ENCODE results near the gene RASA3. TPM values are rescaled to one million over a fixed set of nuclear protein-coding genes. Genes with fewer than 3 reads are reported as not detected.

Gene RASA3
- total RNA-seq, 2 donors from 2014 or later, result 4.4 to 7.2 TPM

GRCh38 chr13:114157869-114158495 is 25.6 kb upstream of the RASA3 start:
- no peak overlapping the region for H3K4me3 ChIP-seq
- H3K27ac ChIP-seq, result no peak overlapping the region
- TF ChIP-seq CTCF (IDR thresholded peaks at IDR 0.05), result no peak
- intact Hi-C loops (cut with DNase I), result no loop called here
- peaks cover 3% of the 10 kb centered on the region for H3K4me1 ChIP-seq
- no peak overlapping the region for H3K9ac ChIP-seq (ENCODE audit: low read depth in 2 of 2, low read length in 2 of 2)
- no peaks in the 10 kb centered on the region for H3K9me3 ChIP-seq
- DNase-seq, result no peak
- no peaks in the 10 kb centered on the region for H3K36me3 ChIP-seq
- no peaks in the 10 kb centered on the region for H3K27me3 ChIP-seq

GRCh38 chr13:114155926-114156883 is 23.8 kb upstream of the RASA3 start:
- Histone ChIP-seq H3K9me3 (no peaks in the 10 kb centered on the region), H3K27ac (no peak overlapping the region), H3K4me3 (no peak overlapping the region), H3K4me1 (no peaks in the 10 kb centered on the region), H3K9ac (ENCODE audit: low read depth in 2 of 2, low read length in 2 of 2) (peak overlapping the region in 1 of 2 donors; percentile 46), H3K36me3 (no peaks in the 10 kb centered on the region), H3K27me3 (no peaks in the 10 kb centered on the region)
- DNase-seq, result no peak
- intact Hi-C loops (cut with DNase I), result no loop called here
- no peak for TF ChIP-seq CTCF (IDR thresholded peaks at IDR 0.05)

- H3K36me3 ChIP-seq, result no peaks in the 10 kb centered on the region
- no peak overlapping the region for H3K27ac ChIP-seq
- no peak overlapping the region for H3K4me3 ChIP-seq
- H3K9ac ChIP-seq (ENCODE audit: low read depth in 2 of 2, low read length in 2 of 2), result no peak overlapping the region
- intact Hi-C loops (cut with DNase I), result no loop called here
- no peaks in the 10 kb centered on the region for H3K9me3 ChIP-seq
- no peak for DNase-seq
- no peaks in the 10 kb centered on the region for H3K4me1 ChIP-seq
- no peak for TF ChIP-seq CTCF (IDR thresholded peaks at IDR 0.05)
- no peaks in the 10 kb centered on the region for H3K27me3 ChIP-seq
These were observed 22.9 kb upstream of the RASA3 start for GRCh38 chr13:114155320-114155719.

GRCh38 chr13:114154476-114154875 is 22.1 kb upstream of the RASA3 start:
- no peak overlapping the region for H3K9ac ChIP-seq (ENCODE audit: low read depth in 2 of 2, low read length in 2 of 2)
- no peak overlapping the region for H3K27ac ChIP-seq
- H3K27me3 ChIP-seq, result no peaks in the 10 kb centered on the region
- no peaks in the 10 kb centered on the region for H3K9me3 ChIP-seq
- intact Hi-C loops (cut with DNase I), result no loop called here
- DNase-seq, result no peak
- no peaks in the 10 kb centered on the region for H3K36me3 ChIP-seq
- no peak overlapping the region for H3K4me3 ChIP-seq
- TF ChIP-seq CTCF (IDR thresholded peaks at IDR 0.05), result no peak
- H3K4me1 ChIP-seq, result no peaks in the 10 kb centered on the region

- no peak overlapping the region for H3K4me3 ChIP-seq
- intact Hi-C loops (cut with DNase I), result no loop called here
- no peaks in the 10 kb centered on the region for H3K9me3 ChIP-seq
These were observed 21.2 kb upstream of the RASA3 start for GRCh38 chr13:114153485-114154080.

More at GRCh38 chr13:114153485-114154080, 21.2 kb upstream of the RASA3 start:
- Histone ChIP-seq H3K9ac (ENCODE audit: low read depth in 2 of 2, low read length in 2 of 2) (no peak overlapping the region), H3K27ac (no peak overlapping the region), H3K36me3 (no peaks in the 10 kb centered on the region), H3K27me3 (no peaks in the 10 kb centered on the region), H3K4me1 (no peaks in the 10 kb centered on the region)
- TF ChIP-seq CTCF (IDR thresholded peaks at IDR 0.05), result no peak
- no peak for DNase-seq

All from colonic mucosa (tissue), 4 donors.